GM21381 (cell line): ENCODE data around the gene FSTL5.
"Not testable (repeated sequence)": the region's sequence is repeated elsewhere in the genome, so short reads cannot be mapped to it uniquely, and the experiment has no call there.

Experiments used
- ATAC-seq: cut with Tn5 transposase; IDR thresholded peaks from one replicate; pipeline ENCODE4 v1.9.1; 2021; ENCODE audit warnings: mild to moderate bottlenecking, moderate library complexity; ENCODE audit not compliant: unreplicated experiment

The FSTL5 gene

DNA sequence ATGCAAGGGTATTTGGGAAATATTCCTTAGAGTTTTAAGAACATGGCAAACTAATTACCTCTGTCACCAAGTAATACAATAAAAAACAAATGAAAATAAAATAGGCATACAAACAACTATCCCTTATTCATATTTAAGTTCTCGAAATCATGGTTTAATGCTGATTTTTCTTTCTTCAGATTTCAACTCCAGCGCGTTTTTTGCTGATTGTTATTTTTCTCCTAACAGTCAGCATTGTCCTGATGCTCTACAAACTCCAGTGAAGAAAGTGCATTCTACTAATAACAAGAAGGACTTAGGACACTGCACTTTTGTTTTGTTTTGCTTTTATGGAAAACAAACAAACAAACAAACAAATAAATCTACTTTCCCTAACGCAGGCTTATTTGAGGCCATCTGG, 282.4 kb downstream of the FSTL5 start:
- no peak for ATAC-seq

DNA sequence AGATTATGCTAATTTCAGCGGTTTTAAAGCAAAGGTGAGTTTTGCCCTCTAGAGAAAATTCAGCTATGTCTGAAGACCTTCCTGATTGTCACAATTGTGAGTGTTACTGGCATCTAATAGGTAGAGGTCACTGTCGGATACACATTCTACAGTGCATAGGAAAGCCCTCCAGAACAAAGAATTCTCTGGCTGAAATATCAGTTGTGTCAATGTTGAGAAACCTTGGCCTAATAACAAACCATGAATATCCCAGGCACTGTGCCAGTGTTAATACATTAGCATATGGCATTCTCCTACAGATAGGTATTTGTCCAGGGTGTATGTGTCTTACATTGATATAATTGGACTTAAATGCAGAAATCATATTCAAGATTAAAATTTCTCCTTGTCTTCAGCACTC, 294.3 kb downstream of the FSTL5 start:
- ATAC-seq = no peak

DNA sequence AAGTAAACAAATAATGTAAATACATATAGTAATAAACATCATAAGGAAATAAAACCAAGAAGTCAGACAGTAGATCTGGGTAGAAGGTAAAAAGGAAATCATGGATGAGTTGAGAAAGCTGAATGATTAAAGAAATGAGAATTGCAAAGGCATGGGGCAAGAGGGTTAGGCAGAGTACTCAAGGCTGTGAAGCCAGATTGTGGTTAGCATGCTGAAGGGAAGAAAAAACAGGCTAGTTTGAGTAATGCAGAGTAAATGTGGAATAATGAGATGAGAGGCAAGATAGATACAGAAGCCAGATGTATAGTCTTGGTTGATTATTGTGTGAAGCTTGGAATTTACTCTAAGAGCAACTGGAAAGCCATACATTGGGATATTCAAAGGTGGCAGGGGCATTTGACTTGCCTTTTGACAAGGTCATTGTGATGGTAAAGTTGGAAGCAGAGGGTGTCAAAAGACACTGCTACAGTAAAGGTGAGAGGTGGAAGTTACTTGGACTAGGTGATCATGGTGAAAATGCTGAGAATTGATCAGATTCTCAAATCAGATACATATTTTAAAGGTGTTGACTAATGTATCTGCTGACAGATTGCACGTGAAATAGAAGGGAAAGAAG, 307.0 kb downstream of the FSTL5 start:
- ATAC-seq = no peak

DNA sequence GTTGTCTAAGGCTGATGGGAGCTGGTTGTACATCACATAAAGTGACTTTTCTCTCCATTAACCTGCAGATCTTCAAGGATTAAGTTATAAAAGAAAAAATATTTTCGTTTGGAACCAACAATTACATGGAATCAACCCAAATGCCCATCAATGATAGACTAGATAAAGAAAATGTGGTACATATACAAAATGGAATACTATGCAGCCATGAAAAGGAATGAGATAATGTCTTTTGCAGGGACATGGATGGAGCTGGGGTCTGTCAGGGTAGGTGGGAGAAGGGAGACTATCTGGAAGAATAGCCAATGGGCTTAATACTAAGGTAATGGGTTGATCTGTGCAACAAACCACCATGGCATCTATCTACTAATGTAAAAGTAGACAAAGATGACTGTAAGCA, 313.2 kb downstream of the FSTL5 start:
- no peak for ATAC-seq

DNA sequence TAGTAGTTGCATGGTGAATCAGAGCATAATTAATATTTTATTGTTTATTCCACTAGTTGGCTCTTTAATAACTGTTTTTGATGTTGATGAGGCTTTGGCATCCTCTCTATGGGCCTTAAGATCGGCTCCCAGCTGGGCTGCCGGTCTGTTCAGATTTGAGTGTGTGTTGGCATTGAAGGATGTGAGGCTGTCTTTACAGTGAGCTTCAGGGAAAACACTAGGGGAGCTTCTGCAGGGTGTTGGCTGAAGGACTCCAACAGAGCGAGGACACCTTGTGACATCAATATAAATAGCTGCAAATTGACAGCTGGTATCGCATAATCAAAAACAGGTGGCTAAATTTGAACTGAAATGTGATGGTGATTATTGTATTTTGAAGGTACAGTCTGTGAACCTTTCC, 322.0 kb downstream of the FSTL5 start:
- no peak for ATAC-seq

DNA sequence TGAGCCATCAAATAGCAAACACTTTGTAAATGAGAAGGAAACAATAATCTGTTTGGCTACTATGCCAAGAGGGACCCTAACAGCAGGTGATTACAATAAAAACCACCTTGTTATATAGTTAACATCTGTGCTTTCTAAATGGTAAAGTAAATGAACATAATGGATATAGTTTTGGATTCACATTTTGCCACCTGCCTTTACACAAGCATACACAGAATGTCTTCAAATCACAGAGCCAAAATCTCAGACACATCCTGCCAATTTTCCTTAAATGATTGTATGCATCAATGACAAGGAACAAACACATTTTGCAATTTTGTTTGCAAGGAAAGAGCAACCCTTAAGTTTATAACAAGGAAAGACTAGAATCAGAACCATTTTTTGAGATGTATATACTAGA, 334.2 kb downstream of the FSTL5 start:
- ATAC-seq = no peak

DNA sequence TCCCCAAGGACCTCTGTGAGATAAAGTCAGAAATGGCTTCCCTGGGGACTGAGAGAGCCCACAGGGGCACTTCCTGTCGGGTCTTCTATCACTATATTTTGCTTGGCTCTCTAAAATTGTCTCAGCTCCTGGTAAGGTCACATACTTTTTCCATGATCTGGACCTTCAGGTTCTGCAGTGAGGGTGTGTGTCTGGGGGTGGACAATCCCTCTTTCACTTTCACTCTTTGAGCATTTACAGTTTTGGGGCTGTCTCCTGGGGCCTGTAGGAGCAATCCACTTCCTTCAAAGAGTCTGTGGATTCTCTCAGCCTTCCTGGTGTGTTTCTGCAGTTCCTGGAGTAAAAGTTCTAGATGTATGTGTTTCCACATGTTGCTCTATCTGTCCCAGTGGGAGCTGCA, 335.7 kb downstream of the FSTL5 start:
- no peak for ATAC-seq

DNA sequence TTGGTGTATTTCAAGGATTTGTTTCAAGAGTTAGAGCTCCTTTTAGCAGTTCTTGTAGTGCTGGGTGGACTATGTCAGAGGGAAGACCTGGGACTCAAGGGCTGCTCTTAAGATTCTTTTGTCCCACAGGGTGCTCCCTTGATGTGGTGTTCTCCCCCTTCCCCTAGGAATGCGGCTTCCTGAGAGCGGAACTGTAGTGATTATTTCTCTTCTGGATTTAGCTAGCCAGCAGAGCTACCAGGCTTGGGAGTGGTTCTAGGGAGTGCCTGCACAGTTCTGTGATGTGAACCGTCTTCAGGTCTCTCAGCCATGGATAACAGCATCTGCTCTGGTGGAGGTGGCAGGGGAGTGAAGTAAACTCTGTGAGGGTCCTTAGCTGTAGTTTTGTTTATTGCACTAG, 336.8 kb downstream of the FSTL5 start:
- no peak for ATAC-seq

DNA sequence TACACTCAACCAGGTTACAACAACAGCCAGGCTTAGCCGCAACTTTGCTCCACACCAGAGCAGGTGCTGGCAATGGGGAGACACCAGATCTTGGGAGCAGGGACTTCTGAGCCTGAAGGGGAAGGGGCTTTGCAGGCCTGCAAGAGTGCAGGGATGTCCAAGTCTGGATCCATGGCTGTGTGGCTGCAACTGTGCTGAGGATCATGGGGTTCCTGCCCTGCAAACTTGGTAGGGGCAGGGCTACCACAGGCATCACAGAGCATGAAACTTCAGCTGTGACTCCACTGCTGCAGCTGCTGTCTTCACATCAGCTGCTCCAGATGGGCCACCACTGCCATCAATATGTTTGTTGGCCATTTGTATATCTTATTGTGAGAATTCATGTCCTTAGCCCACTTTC, 340.4 kb downstream of the FSTL5 start:
- ATAC-seq = no peak

DNA sequence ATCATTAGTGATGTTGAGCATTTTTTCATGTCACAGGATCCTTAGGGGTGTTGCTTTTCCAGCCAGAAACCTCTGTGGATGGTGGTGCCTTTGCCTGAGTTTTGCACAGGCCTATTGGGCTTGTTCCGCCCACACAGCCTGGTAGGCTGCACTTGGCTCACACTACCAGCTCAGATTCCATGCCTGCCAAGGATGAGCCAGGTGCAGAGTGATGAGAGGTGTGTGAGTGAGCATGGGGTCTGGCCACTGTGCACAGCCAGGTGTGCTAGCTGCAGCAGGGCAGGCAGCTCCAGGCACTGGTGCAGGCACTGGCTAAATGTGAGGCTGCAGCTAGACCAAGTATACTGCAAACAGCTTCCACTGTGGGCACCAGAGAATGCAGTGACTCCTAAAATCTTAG, 341.6 kb downstream of the FSTL5 start:
- ATAC-seq = no peak

DNA sequence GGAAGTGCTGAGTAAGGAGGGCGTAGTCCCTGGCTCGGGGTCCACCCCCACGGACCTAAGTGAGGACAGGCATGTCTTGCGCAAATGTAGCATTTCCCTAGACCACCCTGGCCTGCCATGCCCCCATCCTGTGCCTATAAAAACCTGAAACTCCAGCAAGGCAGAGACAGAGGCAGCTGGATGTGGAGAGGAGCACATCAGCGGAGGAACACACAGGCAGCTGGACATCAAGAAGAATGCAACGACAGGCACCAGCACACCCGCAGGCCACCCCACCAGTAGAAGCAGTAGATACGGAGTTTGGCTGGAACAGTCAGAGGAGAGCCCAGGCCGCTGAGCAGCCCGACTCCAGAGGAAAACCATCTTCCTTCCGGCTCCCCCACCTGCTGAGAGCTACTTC, 345.9 kb downstream of the FSTL5 start:
- ATAC-seq = no peak

DNA sequence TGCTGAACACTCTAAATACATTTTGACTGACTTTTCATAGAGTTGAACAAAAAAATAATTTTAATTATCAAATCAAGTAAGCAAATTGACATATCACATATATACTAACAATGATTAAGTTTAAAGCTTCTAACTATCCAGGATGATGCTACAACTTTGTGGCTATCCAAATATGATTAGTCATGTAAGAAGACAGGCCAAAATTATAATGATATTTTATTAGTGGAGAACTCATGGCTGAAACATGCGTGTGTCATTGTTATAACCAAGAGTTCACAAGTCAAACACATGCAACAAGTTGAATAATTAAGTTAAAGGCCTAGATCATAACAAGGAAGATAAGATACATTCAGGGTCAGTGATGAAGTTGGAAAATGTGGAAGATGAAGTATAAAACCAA, 346.8 kb downstream of the FSTL5 start:
- ATAC-seq = no peak

DNA sequence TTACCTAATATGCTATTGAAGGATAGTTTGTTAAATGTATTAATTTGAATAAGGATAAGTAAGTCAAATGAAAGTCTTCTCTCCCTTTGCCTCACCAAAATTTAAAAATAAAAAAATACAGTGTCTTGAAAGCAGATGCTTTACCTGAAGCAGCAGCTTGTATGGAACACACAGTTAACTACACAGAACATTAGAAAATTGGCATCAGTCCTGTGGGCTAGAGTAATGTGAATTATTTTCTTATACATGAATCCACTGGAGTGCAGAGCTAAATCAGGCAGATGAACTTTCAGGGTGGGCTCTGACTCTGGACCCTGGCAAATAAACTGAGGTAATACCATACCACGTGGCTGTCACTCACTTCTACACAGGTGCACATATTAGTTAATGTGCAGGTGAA, 348.0 kb downstream of the FSTL5 start:
- no peak for ATAC-seq

DNA sequence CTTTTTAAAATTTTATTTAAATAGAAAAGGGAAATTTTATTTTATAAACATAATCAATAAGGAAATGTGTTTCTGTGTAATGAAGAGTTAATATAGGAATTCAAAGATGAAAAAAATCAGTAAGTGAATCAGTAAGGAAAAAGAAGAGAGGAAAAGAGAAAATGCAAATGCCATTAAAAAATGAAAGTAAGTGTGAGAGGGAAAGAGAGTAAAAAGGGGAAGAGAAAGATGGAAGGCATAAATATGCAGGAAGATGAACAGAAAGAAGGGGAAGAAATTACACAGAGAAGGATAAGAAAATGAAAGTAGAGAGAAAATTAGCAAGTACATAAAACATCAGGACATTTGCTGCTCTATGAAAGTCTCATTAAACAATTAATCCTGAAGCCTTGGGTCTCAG, 349.9 kb downstream of the FSTL5 start:
- no peak for ATAC-seq

DNA sequence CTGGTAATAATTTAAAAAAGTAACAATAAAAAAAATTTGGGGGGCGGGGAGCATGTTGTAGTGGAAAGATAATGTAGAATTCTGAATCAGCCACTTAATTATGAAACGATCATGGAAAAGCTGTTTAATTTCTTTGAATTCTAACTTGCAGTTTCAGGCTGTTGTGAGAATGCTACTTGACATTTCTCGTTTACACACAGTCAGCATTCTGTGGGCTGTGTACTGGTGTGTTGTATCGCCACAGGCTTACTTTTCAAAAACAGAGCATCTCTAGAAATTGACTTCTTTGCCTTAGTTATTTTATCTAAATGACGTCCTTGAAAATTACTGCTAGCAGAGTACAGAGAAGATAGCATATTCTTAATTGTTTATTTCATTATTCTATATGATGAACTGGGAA, 350.4 kb downstream of the FSTL5 start:
- no peak for ATAC-seq

DNA sequence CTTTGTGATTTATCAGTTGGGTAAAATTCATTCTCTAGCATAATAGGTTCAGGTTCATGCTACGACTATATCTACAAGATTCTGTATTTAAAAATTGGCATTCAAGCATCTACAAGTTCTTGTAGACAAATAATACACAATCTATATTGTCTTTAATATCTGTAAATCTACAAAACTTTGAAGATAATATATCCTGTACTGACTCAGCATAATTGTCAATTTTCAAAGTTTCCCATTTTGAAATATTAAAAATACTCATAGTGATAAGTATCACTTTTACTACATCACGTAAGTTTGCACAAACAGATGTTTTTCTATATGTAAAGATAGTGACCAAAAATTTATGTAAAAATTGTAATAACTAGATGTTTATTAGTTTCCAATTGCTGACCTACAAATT, 360.6 kb downstream of the FSTL5 start:
- no peak for ATAC-seq

DNA sequence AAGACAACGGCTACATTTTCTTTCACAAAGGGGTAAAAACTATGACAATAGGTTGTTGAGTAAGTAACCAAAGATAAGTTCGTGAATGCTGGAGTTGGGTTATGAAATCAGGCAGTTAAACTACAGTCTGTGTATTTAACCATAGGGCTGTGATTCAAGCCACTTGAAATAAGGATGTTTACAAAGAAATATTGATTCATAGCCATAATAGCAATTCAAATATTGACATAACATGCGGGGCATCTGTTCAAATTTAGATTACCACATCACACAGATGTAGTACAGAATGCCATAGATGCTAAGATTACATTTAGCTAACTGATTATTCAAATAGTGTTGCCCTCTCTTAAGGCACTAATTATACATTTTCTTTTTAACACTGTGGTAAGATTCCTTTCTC, 364.1 kb downstream of the FSTL5 start:
- no peak for ATAC-seq

DNA sequence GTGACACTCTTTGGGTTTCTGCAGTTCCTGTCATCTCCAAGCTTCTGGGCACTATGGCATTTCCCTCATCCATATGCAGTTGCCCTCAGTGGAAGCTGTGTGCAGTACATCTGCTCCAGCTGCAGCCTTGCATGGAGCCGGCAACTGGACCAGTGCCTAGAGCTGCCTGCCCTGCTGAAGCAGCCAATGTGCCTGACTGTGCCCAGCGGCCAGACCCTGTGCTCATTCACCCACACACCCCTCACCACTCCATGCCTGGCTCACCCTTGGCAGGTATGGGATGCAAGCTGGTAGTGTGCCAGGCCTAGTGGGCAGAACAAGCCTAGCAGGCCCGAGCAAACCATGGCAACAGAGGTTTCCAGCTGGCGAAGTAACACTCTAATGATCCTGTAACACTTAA, 370.8 kb downstream of the FSTL5 start:
- no peak for ATAC-seq

DNA sequence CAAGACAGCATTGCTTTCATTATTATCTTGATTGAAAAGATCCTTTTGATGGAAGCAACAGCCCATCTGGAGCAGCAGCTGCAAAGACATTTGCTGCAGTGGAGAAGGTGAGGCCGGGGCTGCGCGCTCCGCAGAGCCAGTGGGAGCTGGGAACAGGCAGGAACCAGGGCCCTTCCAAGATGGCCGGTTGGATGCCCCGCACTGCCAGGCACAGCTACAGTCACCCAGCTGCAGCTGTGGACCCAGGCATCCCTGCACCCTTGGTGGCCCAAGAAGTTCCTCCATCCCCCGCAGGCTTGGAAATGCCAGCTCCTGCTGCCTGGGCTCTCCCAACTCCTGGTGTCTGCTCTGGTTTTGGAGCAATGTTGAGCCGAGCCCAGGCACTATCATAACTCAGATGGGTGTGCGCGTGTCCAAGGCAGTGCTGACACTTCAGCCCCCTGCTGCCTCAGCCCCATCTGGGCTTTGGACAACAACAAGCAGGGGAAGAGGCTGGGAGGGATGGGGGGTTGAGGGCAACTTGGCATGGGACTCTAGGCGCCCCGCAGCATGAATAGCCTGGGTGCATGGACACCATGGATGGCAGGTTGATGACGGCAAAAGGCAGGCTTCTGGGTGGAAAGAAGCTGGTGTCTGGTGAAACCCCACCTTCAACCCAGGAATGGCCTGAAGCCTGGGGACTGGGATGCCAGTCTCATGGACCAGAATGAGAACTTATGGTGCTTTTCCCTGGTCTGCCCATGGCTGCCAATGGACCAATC, 371.8 kb downstream of the FSTL5 start:
- no peak for ATAC-seq

DNA sequence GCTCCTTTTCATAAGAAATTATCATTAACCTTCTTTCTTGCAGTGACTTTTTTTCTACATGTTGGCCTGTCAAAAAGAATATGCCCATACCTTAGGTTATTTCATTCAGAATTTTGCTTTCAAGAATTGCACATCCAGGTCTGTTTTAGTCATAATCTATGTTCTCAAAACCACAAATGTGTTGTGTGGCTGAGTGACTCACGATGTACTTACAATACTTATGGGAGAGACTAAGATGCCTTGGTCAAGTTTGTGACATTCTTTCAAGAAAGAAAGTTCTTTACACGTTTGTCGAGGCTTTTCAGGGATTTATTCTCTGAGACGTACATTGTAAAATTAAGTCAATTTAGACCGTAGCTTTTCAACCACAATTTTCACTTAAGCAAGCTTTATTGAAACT, 396.7 kb downstream of the FSTL5 start:
- no peak for ATAC-seq

DNA sequence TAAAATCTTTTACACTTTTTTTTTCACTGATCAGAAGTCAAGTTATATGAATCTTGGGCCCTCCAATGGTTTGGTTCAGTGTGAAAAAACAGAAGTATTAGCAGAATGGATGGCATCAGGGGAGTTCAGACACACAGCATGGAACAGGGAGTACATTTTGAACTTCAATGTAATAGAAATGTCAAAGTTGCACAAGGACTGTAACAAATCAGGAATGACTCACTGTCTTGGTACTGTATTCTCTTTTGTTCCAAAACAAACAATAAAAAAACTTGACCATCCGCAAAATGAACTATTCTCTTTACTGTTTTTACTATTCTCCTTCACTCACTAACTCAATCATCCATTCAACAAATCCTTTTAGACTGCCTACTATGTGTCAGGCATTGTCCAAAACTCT, 401.0 kb downstream of the FSTL5 start:
- no peak for ATAC-seq

DNA sequence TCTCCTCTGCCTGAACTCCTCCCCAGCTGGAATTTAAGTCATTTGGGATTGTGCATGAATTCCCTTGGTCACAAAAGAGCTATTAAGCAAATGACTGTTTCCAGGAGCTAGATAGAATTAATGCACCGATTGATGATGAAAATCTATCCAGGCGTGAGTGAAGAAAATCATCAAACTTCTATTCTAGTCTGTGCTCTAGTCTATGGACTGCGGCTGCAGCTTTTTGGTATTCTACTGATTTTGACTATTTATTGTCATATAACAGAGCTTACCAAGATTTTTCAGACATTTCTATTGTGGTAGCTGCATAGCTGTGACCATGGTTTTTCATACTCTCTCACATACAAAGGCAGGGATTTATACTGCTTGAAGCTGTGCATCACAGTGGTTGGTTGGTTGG, 403.8 kb downstream of the FSTL5 start:
- ATAC-seq = no peak

DNA sequence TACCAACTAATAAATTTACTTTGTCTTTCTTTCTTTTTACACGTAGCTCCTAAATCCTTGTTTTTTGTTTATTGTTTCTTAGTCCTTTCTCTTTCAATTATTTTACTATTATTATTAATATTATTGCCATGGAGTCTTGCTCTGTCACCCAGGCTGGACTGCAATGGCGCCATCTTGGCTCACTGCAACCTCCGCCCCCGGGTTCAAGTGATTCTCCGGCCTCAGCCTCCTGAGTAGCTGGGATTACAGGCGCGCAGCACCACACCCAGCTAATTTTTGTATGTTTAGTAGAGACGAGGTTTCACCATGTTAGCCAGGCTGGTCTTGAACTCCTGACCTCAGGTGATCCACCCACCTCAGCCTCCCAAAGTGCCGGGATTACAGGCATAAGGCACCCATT, 405.4 kb downstream of the FSTL5 start:
- ATAC-seq = not testable (repeated sequence)
